Hematopoietic multipotent progenitor cell treated with erythropoietin and hydrocortisone succinate and interleukin-3 and kit ligand, for 4 days (in vitro differentiated cells): ENCODE measurements around the gene KEAP1.

ENCODE experiments used
- DNase-seq: peaks from one replicate; pipeline ENCODE4 v3.0.0-alpha.2; 2015

Gene KEAP1

DNA sequence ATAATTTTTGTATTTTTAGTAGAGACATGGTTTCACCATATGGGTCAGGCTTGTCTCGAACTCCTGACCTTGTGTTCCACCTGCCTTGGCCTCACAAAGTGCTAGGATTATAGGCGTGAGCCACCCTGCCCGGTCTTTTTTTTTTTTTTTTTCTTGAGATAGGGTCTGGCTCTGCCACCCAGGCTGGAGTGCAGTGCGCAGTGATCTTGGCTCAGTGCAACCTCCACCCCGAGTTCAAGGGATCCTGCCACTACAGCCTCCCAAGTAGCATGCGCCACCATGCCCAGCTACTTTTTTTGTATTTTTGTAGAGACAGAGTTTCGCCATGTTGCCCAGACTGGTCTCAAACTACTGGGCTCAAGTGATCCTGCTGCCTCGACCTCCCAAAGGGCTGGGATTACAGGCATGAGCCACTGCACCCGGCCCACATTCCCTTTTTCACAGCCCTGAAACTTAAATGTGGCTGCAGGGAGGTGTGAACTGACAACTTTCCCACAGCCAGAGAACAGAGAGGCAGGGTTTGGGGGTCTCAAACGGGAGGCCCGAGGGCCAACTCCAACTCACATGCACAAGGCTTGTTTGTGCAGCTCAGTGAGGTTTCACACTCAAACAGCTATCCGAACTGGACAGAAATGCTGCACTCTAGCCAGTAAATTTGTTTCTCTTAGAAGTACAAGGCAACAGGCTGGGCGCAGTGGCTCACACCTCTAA lies 18.5 kb upstream of the KEAP1 start:
- no peak for DNase-seq

DNA sequence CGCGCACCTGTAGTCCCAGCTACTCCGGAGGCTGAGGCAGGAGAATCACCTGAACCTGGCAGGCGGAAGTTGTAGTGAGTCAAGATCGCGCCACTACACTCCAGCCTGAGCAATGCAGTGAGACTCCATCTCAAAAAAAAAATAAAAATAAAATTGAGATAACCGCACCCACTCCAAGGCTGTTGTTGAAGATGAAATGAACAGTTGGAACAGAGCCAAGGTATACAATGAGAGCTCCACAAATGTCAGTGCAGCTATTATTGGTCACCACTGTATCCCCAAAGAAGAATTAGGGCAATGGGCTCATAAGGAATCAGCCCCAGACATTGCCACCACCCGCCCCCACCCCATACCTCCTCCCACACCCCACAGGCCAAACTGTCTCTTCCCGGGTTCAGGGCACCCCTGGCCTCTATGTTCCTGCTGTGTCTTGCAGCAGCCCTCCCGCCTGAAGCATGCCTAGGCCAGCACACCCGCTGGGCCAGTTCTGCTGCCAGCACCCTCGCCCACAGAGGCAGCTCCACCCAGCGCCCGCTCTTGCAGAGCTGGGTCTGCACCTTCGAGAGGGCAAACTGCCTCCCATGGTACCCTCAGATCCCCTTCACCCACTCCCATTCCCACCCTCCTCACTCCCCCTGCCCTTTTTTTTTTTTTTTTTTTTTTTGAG lies 17.6 kb upstream of the KEAP1 start:
- no peak for DNase-seq

DNA sequence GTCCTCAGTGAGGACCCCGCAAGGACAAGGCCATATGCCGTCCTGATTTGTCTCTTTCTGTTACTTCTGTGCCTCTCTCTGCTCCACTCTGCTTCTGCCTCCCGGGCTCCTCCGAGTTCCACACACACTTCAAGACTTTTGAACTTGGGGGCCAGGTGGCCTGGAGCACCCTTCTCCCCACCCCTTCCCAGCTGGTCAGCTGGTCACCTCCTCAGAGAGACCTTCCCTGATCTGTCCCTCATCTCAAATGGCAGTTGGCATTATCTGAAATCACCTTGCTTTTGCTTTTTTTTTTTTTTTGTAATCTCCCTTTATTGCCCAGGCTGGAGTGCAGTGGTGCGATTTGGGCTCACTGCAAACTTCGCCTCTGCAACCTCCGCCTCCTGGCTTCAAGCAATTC lies 16.3 kb upstream of the KEAP1 start:
- no peak for DNase-seq

DNA sequence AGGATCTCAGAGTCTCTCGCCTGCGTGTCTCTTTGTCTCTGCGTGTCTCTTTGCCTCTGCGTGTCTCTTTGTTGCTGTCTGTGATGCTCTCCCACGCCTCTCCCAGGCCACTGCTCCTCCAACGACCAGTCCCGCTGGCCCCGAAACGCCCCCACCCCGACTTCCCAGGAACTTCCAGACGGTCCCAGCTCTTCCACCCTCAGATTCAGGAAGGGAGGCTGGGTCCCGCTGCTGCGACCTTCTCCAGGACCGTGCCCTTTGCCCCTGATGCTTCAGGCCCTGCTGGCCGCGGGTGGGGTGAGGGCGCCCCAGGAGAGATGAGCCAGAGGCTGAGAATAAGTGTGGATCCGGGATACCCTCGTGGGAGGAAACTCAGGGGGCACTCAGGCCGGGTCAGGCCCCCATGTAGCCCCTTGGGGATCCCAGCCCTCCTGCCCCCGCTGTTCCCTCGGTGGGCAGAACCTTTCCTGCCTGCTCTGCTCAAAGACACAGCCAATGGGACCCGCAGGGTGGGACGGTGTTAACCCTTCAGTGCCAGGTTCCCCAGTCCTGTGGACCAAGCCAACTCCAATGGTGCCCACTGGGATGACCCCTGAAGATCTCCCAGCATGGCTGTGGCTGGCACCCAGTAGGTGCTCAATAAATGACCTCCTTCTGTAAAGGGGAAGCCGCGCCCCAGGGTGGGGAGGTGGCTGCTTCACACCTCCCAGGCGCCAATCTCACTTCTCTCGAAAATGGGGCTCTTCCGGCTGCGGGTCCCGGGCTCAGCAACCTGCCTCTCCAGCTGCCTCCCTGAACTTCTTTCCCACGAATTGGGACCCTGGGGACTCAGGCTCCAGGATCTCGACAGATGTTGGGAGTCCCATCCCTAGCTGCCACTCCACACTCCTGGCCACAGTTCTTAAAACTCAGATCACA lies 15.5 kb upstream of the KEAP1 start:
- no peak for DNase-seq

DNA sequence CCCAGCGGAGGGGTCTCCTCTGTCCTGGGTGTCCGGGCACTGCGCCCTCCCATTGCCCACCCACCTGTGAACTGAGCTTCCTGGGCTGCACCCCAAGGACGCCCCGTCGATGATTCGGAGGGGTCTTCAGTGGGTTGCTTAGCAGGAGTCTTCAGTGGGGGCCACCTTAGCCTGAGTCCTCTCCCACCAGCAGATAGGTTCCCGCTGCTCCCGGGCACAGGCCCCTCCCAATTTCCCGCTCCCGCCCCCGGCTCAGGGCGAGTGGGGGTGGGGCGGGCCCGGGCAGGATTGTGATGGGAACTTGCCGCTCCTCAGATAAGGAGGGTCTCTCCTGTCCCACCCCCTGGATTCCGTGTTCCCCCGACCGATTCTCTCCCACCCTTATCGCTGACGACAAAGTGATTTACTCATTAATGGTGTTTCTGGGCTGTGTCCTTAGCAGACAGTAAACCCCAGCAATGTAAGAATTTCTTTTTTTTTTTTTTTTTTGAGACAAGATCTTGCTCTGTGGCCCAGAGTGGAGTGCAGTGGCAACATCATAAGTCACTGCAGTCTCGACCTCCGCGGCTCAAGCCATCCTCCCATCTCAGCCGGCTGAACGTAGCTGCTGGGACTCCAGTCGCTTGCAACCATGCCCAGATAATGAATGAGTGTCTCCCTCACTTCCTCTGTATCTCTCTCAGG lies 14.7 kb upstream of the KEAP1 start:
- peak; percentile 67 for DNase-seq

DNA sequence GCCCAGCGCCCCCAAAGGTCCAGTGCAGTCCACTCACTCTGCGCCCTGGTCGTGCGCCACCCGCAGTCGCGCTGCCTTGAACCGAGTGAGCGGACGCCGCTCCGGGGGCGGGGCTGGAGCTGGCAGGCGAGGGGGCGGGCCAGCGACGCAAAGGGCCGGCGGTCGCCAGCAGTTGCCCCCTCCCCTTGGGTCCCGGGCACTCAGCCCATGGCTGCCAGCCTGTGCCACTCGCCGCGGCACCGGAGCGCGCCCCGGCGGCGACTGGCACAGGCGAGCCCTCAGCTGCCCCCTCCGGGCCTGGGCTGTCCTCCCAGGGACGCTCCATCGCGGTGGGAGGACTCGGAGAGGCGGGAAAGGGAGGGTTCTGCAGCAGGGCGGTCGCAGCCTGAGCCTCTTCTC lies 14.2 kb upstream of the KEAP1 start, which contains the start of gene S1PR5:
Gene S1PR5 (minus strand): TSS at position 87 of the 399 bp plus-strand sequence. CDS start 2,436 bp downstream, outside the sequence.
- DNase-seq = no peak

DNA sequence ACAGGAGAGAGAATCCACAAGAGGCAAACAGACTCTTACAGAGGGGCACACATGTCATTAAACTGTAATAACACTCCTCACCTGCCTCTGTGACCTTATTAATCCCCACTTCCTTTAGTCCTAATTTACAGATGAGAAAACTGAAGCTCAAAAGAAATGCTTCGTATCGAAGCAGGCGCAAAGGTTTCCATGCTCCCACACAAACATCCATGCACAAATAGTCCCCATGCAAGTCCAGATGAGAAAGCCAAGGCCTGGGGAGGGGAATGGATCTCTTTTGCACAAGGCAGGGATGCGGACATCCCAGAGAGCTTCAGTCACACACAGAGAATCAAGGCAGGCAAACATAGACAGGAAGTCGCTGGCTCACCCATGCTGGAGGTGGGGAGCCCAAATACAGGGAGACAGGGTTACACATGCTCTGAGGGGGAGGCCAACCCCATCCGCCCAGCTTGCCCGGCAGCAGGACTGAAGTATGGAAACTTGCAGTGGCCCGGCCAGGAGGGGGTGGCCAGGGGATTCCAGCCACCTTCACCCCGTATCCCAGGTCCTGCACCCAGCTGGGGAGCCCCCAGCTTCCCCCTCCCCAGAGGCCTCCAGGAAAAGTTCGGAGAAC lies 13.6 kb upstream of the KEAP1 start:
- DNase-seq = no peak

DNA sequence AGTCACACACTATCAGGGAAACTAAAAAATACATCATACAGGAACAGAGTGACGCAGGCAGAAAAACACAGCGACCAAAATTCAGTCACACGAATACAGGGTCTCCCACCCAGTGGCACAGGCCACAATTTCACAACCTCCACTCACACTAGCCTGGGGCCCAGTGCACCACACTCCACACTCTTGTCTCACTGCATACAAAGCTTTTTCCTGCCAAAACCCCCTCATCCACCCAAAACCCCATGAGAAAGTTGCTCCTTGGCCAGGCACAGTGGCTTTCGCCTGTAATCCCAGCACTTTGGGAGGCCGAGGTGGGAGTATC lies 12.9 kb upstream of the KEAP1 start:
- DNase-seq = no peak

DNA sequence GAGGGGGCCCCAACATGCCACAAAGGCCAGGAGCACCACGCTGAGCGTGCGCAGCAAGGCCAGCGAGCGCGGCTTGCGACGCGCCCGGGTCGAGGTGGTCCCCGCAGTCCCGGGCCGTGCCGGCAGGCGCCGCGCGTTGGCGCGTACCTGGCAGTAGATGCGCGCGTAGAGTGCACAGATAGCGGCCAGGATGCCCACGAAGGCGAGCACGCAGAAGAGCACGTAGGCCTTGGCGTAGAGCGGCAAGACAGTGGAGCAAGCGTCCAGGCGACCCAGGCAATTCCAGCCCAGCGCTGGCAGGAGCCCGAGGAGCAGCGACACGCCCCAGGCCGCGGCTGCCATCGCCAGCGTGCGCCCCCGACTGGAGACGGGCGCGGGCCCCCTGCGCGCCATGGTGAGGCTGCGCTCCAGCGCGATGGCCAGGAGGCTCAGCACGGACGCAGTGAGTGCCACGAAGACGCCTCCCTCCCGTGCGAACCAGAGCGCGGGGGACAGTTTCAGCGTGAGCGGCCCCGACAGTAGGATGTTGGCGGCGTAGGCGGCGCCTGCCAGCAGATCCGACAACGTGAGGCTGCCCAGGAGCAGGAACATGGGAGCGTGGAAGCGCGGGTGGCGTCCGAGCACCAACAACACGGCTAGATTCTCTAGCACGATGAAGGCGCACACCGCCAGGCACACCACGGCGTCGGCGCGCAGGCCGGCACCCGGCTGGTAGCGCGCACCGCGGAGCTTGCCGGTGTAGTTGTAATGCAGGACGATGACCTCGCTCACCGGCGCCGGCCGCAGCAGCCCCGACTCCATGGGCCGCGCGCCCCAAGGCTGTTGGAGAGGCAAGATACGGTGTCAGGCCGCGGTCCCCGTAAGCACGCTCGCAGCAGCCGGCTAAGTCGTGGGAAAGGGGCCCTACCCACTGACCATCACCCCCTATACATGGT lies 11.3 kb upstream of the KEAP1 start:
- DNase-seq = peak; percentile 62

DNA sequence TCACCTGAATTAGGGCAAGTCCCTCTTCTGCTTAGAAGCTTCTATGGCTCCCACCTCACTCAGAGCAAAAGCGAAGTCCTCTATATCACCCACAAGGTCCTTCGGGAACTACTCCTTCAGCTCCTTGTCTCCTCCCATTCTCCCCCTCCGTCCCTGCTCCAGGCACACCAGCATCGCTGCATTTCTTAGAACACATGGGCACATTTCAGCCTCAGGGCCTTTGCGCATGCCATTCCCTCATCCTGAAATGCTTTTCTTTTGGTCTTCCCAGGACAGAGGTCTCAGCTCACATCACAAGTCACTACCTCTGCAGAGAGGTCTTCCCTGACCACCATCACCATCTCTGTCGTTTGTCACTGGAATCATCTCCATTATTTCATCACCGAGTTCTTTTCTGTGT lies 10.1 kb upstream of the KEAP1 start:
- DNase-seq = no peak

DNA sequence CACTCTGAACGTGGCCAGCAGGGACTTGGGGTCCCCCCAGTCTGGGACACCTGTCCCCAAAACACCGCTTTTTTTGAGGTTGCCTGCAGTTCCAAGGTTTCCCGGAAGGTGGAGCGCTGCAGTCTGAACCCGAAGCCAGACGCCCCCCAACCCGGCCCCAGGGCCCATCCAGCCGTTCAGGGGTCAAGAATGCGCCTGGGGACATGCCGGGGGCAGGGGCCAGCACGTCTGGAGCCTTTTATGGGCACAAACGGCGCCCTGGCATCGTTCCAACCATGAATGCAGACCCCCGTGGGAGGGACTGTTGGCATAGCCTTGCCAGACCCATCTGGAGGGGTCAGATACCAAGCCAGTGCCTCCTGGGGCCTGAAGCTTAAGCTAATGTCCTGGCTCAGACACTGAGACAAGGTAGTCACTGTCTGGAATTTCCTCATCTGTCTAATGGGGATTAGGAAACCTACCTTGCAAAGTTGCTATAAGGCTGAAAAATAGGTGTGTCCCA lies 7.2 kb upstream of the KEAP1 start:
- DNase-seq = peak; percentile 56

DNA sequence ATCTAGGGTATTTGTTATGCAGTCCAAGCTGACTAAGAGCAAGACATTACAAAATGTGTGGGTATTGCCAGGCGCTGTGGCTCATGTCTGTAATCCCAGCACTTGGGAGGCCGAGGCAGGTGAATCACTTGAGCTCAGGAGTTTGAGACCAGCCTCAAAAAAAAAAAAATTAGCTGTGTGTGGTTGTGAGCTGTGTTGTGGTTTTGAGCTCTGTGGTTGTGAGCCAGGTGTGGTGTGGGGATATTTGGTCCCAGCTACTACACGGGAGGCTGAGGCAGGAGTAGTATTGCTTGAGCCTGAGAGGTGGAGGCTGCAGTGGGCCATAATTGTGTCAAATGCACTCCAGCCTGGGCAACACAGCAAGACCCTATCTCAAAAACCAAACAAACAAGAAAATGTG lies 5.6 kb upstream of the KEAP1 start:
- DNase-seq = no peak

DNA sequence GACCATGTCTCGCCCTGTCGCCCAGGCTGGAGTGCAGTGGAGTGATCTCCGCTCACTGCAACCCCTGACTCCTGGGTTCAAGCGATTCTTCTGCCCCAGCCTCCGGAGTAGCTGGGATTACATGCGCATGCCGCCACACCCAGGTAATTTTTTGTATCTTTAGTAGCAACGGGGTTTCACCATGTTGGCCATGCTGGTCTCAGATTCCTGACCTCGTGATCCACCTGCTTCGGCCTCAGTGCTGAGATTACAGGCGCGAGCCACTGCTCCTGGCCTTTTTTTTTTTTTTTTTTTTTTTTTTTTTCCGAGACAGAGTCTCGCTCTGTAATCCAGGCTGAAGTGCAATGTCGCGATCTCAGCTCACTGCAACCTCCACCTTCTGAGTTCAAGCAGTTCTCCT lies 4.9 kb upstream of the KEAP1 start:
- DNase-seq = no peak

DNA sequence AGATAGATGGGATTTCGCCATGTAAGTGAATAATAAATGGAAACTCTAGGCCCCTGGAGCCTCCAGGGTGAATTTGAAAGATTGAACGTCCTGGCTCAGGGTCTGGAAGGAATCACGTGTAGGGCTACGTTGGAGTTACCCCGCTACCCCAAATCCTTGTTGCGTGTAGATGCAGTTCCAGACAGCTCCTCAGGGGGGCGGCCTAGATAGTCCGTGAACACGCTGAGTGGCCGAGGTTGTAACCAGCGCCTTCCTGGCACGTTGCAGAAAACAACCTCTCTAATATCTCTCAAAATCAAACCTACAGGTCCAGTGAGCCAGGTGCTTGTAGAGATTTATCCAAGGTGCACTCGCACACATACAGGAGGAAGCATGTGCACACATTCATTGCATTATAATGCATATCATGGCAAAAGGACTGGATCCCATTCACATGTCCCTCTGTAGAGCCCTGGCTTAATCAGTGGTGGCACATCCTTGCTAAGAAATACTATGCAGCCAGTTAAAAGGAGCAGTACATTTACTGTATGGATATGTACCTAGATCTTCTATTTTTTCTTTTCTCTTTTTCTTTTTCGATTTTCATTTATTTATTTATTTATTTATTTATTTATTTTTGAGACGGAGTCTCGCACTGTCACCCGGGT lies 2.5 kb upstream of the KEAP1 start:
- peak; percentile 91 for DNase-seq

DNA sequence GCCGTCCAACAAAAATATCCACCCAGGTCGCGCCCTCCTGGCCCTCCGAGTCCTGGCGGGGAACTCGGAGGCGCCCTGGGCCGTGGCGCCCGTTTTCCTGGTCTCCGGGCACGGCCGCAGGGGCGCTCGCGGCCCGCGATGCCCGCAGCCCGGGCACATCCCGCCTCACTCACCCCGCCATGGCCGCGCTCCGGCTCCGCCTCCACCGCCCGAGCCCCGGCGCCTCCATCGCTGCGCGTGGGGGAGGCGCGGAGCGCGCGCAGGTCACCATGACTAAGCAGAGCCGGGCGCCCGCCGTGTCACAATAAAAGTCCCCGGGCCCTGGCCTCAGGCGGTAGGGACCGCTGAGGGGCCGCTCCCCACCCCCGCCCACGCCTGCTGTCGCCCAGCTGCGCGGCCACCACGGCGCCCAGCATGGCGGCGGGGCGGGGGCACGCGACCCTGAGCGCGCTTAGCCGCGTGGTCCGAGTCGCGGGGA lies 593 bp downstream of the KEAP1 start:
- DNase-seq = peak; percentile 98

DNA sequence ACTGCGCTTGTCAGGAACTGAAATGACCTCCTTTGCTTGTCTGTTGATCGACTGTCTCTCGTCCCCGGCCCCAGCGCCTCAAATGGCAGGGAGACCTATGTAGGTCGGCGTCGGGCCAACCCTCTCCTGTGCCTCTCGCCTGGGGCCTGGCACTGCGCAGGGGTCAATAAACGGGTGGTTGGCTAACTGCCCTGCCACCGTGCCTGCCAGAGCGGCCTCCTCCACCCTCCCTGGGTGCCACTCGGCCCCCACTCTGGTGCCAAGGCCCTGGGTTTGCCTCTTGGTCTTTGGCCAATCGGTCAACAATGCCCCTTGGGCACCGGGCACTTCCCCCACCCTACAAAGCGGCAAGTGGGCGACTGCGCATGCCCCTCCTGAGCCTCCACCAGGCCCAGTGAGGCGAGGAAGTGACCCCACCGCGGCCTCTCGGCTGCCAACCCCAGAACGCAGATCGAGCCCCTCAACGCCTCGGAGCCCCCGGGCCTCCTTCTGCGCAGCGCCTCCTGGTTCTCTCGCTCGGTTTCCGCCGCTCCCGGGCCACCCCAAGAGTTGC lies 1.1 kb downstream of the KEAP1 start:
- DNase-seq = peak; percentile 78

DNA sequence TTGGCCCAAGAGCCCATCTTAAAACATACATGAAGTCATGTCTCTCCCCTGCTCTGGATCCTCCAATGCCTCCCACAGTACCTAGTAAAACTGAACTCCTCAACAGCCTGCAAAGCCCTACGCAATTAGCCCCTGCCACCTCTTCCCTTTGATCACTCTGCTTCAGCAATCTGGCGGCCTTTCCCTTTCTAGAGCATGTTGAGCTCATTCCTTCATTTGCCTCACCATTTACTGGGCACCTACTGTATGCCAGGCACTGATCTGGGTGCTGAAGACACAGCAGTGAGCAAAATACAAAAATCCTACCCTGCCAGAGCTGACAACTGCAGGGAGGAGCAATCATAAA lies 2.9 kb downstream of the KEAP1 start:
- DNase-seq = no peak

DNA sequence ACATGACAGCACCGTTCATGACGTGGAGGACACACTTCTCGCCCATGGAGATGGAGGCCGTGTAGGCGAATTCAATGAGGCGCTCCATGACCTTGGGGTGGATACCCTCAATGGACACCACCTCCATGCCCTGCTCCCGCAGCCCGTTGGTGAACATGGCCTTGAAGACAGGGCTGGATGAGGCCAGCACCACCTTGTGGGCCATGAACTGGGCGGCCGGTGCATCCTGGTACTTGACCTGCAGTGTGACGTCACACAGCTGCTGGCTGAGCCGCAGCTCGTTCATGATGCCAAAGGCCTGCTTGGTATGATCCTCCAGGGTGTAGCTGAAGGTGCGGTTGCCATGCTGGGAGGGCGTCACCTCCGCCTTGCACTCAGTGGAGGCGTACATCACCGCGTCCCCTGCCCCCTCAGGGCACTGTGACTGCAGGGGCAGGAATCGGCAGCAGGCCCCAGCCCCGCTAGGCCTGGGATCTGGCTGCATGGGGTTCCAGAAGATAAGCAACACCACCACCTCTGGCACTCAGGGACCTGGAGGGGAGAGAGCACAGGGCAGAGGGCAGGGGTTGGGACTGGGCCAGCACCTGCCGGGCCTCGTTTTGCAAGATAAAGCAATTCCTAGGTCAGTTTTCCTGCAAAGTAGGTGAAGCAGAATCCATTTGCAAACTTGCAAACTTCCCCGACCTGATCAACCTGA lies 3.5 kb downstream of the KEAP1 start:
- DNase-seq = peak; percentile 22

DNA sequence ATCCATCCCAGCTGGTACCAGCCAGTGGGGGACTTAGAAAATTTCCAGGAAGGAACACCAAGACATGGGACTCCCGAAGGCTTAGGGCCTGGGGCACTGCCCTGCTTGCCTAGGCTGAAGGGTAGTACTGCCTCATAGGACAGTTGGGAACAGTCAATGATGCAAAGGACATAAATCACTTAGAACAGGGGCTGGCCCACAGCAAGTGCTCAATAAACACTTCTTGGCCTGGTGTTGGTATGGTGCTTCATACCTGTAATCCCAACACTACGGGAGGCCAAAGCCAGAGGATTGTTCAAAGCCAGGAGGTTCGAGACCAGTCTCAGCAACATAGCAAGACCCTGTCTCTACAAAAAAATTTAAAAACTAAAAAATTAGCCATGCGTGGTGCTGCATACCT lies 5.8 kb downstream of the KEAP1 start:
- DNase-seq = no peak
